HEK293 (cell line): ENCODE results near the gene SPECC1.

ENCODE experiments used
- CTCF ChIA-PET: fragments of 350-600 bp; formaldehyde crosslinking; extraction: SDS; loops from one replicate; lab custom pipeline; 2021; ENCODE audit warnings: antibody characterized with exemption; lab: Yijun Ruan, JAX
- POLR2A ChIA-PET: fragments of 300-600 bp; formaldehyde crosslinking; extraction: SDS; loops from one replicate; lab custom pipeline; 2020; ENCODE audit warnings: antibody characterized with exemption, inconsistent platforms; lab: Yijun Ruan, JAX
- H3K27ac ChIP-seq: fragments of 200-500 bp; sonication (Bioruptor generic); 2 replicates; pipeline ENCODE4 v1.5.1; 2014; ENCODE audit warnings: low read depth, low read length, control low read depth, inconsistent platforms; ENCODE audit errors: extremely low read depth
- H3K36me3 ChIP-seq, 2 experiments: fragments of 200-500 bp in 1 of 2; sonication (Bioruptor generic) in 1 of 2; 1 replicate in 1 of 2; 2 replicates in 1 of 2; pipeline ENCODE4 v1.5.1; 2014 to 2017; ENCODE audit warnings: inconsistent platforms in 2 of 2, low read length in 2 of 2; ENCODE audit not compliant: control insufficient read depth in 2 of 2, insufficient read depth in 1 of 2
- H3K4me1 ChIP-seq: fragments of 200-500 bp; sonication (Bioruptor generic); 2 replicates; pipeline ENCODE4 v1.5.1; 2014; ENCODE audit warnings: mild to moderate bottlenecking, low read length, inconsistent platforms; ENCODE audit not compliant: control insufficient read depth, insufficient read depth
- H3K4me3 ChIP-seq: 2 replicates; pipeline ENCODE4 v1.5.1; 2011; ENCODE audit warnings: low read depth, mild to moderate bottlenecking, control low read depth, low read length, moderate library complexity
- H3K9me3 ChIP-seq: fragments of 200-500 bp; sonication (Bioruptor generic); 2 replicates; pipeline ENCODE4 v1.5.1; 2014; ENCODE audit warnings: low read depth, low read length, inconsistent platforms; ENCODE audit not compliant: control insufficient read depth, insufficient read depth
- BCL11A ChIP-seq: fragments of 450-650 bp; formaldehyde crosslinking; IDR thresholded peaks from 2 replicates; pipeline ENCODE4 v1.5.1; 2016; ENCODE audit warnings: low read depth, missing biosample characterization, missing genetic modification characterization
- BCL6B ChIP-seq: fragments of 450-650 bp; formaldehyde crosslinking; IDR thresholded peaks from 2 replicates; pipeline ENCODE4 v1.5.1; 2017; ENCODE audit warnings: missing biosample characterization, missing genetic modification characterization
- SCRT1 ChIP-seq: fragments of 450-650 bp; formaldehyde crosslinking; IDR thresholded peaks from 2 replicates; pipeline ENCODE4 v1.5.1; 2016; ENCODE audit warnings: missing biosample characterization, missing genetic modification characterization, borderline replicate concordance
- ZBTB49 ChIP-seq: fragments of 450-650 bp; formaldehyde crosslinking; IDR thresholded peaks from 2 replicates; pipeline ENCODE4 v1.5.1; 2016; ENCODE audit warnings: missing biosample characterization, missing genetic modification characterization, low read depth
- ZNF140 ChIP-seq: fragments of 450-650 bp; formaldehyde crosslinking; IDR thresholded peaks from 2 replicates; pipeline ENCODE4 v1.5.1; 2016; ENCODE audit warnings: missing biosample characterization, missing genetic modification characterization
- ZNF146 ChIP-seq: fragments of 450-650 bp; formaldehyde crosslinking; IDR thresholded peaks from 2 replicates; pipeline ENCODE4 v1.5.1; 2016; ENCODE audit warnings: missing biosample characterization, missing genetic modification characterization
- ZNF155 ChIP-seq: fragments of 450-650 bp; formaldehyde crosslinking; IDR thresholded peaks from 2 replicates; pipeline ENCODE4 v1.5.1; 2016; ENCODE audit warnings: missing biosample characterization, missing genetic modification characterization
- ZNF2 ChIP-seq: fragments of 450-650 bp; formaldehyde crosslinking; IDR thresholded peaks from 2 replicates; pipeline ENCODE4 v1.5.1; 2016; ENCODE audit warnings: missing biosample characterization, missing genetic modification characterization
- ZNF248 ChIP-seq: fragments of 450-650 bp; formaldehyde crosslinking; IDR thresholded peaks from 2 replicates; pipeline ENCODE4 v1.5.1; 2017; ENCODE audit warnings: missing biosample characterization, missing genetic modification characterization
- ZNF280D ChIP-seq: fragments of 450-650 bp; formaldehyde crosslinking; IDR thresholded peaks from 2 replicates; pipeline ENCODE4 v1.5.1; 2016; ENCODE audit warnings: missing biosample characterization, missing genetic modification characterization
- ZNF292 ChIP-seq: fragments of 450-650 bp; formaldehyde crosslinking; IDR thresholded peaks from 2 replicates; pipeline ENCODE4 v1.5.1; 2016; ENCODE audit warnings: low read depth, missing biosample characterization, missing genetic modification characterization, borderline replicate concordance
- ZNF311 ChIP-seq: fragments of 450-650 bp; formaldehyde crosslinking; IDR thresholded peaks from 2 replicates; pipeline ENCODE4 v1.5.1; 2017; ENCODE audit warnings: missing biosample characterization, missing genetic modification characterization, borderline replicate concordance
- ZNF513 ChIP-seq: fragments of 450-650 bp; IDR thresholded peaks from 2 replicates; pipeline ENCODE4 v1.5.1; 2018; ENCODE audit warnings: missing biosample characterization, missing genetic modification characterization
- ZNF621 ChIP-seq: fragments of 450-650 bp; formaldehyde crosslinking; IDR thresholded peaks from 2 replicates; pipeline ENCODE4 v1.5.1; 2017; ENCODE audit warnings: missing biosample characterization, missing genetic modification characterization
- ZNF645 ChIP-seq: fragments of 450-650 bp; formaldehyde crosslinking; IDR thresholded peaks from 2 replicates; pipeline ENCODE4; 2016; ENCODE audit warnings: missing biosample characterization, missing genetic modification characterization
- ZNF654 ChIP-seq: fragments of 450-650 bp; formaldehyde crosslinking; IDR thresholded peaks from 2 replicates; pipeline ENCODE4 v1.5.1; 2016; ENCODE audit warnings: low read depth, missing biosample characterization, missing genetic modification characterization
- ZNF658 ChIP-seq: fragments of 450-650 bp; formaldehyde crosslinking; IDR thresholded peaks from 2 replicates; pipeline ENCODE4; 2016; ENCODE audit warnings: missing biosample characterization, missing genetic modification characterization
- TF ChIP-seq, protein P1 (sequence below): fragments of 450-650 bp; formaldehyde crosslinking; IDR thresholded peaks from 2 replicates; pipeline ENCODE4 v1.5.1; 2017; ENCODE audit warnings: missing biosample characterization, missing genetic modification characterization
- TF ChIP-seq, protein P2 (sequence below): fragments of 450-650 bp; formaldehyde crosslinking; optimal IDR thresholded peaks from 2 replicates; pipeline ENCODE3; 2016; ENCODE audit warnings: missing biosample characterization, mild to moderate bottlenecking, missing genetic modification characterization

Gene SPECC1

DNA sequence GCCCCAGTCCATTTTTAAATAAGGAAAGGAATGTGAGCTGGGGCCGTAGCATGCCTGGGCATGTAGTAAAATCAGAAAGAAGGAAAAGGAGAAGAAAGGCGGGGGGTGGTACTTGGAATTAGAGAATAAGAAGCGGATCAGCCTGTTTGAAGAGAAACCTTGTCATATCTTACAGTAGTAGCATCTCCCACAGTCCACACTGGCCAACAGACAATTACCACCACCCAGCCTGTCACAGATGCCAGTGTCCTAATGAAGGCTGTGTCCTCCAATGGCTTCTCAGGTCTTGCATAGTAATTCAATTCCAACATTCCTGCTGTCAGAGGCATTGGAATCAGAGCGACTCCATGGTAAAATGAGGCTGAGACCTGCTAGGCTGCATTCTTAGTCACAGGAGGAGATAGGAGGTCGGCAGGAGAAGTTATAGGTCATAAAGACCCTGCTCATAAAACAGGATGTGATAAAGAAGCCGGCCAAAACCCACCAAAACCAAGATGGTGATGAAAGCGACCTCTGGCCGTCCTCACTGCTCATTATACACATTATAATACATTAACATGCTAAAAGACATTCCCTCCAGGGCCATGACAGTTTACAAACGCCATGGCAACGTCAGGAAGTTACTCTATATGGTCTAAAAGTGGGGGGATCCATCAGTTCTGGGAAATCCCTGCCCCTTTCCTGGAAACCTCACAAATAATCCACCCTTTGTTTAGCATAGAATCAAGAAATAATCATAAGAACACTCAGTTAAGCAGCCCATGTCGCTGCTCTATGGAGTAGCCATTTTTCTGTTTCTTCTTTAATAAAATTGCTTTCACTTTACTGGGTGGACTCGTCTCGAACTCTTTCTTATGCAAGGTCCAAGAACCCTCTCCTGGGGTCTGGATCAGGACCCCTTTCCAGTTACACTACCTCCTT is 22.0 kb upstream of the SPECC1 start:
- Histone ChIP-seq H3K9me3 (no peaks in the 10 kb centered on the region), H3K36me3 (no peaks in the 10 kb centered on the region), H3K4me1 (no peaks in the 10 kb centered on the region), H3K27ac (no peak overlapping the region), H3K4me3 (no peak overlapping the region)
- TF ChIP-seq ZNF311 (no peak), ZNF654 (tag by site-specific recombination) (no peak), ZNF621 (no peak), BCL6B (tag by site-specific recombination) (no peak), ZNF146 (tag by site-specific recombination) (no peak), ZNF513 (tag by site-specific recombination) (no peak), ZNF645 (tag by site-specific recombination) (no peak), ZNF2 (tag by site-specific recombination) (no peak), ZNF658 (tag by site-specific recombination) (no peak), ZNF292 (tag by site-specific recombination) (no peak), ZBTB49 (tag by site-specific recombination) (no peak), ZNF280D (no peak), SCRT1 (tag by site-specific recombination) (no peak), BCL11A (tag by site-specific recombination) (no peak), ZNF140 (tag by site-specific recombination) (no peak), ZNF248 (no peak), ZNF155 (tag by site-specific recombination) (no peak)
- TF ChIP-seq, protein P1, sequence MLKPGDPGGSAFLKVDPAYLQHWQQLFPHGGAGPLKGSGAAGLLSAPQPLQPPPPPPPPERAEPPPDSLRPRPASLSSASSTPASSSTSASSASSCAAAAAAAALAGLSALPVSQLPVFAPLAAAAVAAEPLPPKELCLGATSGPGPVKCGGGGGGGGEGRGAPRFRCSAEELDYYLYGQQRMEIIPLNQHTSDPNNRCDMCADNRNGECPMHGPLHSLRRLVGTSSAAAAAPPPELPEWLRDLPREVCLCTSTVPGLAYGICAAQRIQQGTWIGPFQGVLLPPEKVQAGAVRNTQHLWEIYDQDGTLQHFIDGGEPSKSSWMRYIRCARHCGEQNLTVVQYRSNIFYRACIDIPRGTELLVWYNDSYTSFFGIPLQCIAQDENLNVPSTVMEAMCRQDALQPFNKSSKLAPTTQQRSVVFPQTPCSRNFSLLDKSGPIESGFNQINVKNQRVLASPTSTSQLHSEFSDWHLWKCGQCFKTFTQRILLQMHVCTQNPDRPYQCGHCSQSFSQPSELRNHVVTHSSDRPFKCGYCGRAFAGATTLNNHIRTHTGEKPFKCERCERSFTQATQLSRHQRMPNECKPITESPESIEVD (tag by site-specific recombination) = no peak
- TF ChIP-seq, protein P2, sequence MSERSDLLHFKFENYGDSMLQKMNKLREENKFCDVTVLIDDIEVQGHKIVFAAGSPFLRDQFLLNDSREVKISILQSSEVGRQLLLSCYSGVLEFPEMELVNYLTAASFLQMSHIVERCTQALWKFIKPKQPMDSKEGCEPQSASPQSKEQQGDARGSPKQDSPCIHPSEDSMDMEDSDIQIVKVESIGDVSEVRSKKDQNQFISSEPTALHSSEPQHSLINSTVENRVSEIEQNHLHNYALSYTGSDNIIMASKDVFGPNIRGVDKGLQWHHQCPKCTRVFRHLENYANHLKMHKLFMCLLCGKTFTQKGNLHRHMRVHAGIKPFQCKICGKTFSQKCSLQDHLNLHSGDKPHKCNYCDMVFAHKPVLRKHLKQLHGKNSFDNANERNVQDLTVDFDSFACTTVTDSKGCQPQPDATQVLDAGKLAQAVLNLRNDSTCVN (tag by site-specific recombination) = no peak
- CTCF ChIA-PET = interaction anchor here (1.0 to 1.1 kb wide), 2 partner anchors 23 to 135 kb away, joined by 3 read pairs; no protein-coding TSS in a partner anchor
- POLR2A ChIA-PET = no interaction called here
